Activated T-helper 9 cell treated with anti-CD3 and anti-CD28 coated beads, Interleukin-2, amount 50 U/mL, for 16 hours (primary cell): ENCODE measurements around the gene DARS2.
"Not testable (repeated sequence)": the region's sequence is repeated elsewhere in the genome, so short reads cannot be mapped to it uniquely, and the experiment has no call there.

Source experiments
- DNase-seq: peaks from one replicate; pipeline ENCODE4 v3.0.0-alpha.2; 2020; ENCODE audit warnings: low read depth

DARS2 gene

GRCh38 chr1:173862146-173862768 is 37.8 kb downstream of the DARS2 start:
- not testable (repeated sequence) for DNase-seq

DNA sequence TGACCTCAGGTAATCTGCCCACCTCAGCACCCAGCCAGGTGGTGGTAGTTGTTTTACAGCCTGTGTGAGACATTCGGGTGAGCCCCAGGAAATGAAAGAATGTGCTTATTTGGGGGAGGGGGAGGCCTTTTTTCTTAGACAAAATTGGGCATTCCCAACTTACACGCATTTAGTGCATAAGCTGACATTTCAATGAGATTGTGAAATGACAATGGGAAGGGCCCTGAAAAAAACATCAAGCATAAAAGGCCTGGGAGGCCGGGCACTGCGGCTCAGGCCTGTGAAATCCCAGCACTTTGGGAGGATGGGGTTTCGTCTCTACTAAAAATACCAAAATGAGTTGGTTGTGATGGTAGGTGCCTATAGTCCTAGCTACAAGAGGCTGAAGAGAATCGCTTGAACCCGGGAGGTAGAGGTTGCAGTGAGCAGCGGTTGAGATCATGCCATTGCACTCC is 38.3 kb downstream of the DARS2 start:
- no peak for DNase-seq

DNA sequence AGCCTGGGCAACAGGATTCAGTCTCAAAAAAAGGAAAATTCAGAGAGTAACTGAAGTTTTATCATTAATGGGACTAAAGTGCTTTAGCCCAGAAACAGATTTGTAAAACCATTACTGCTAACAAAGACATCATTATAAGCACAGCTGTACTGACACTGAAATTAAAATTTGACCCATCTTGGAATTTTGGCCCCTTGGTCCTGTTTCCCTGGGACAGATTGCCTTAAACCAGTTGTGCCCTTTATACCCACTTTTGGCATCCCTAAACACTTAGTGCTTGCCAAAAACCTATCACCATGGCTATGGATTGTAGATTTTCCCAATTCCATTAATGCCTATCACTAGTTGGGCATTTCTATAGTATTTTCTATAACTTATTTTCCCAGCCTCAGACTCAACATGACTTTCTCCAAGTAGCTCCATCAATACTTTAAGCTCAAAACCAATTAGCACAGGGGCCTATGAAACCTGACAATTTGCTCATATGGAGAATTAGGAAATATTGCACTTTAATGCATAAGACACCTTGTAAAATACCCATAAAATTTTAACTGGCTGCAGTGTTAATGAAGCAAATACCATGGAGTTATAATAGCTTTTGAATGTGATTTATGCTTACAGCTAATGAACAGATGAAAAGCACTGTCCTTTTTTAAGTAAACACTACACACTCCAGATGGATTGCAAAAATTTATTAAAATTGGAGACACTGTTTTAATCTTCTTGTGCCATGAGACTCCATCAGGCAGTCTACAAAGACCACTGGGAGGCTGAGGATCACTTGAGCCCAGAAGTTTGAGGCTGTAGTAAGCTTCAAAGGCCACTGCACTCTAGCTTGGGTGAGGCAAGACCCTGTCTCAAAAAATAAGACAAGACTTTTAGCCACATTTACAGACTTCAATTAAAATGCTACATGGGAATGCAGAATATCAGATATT is 39.0 kb downstream of the DARS2 start:
- DNase-seq = no peak

- DNase-seq = no peak
Observed at GRCh38 chr1:173864179-173864867, 39.9 kb downstream of the DARS2 start.

GRCh38 chr1:173865468-173866164 is 41.1 kb downstream of the DARS2 start:
- no peak for DNase-seq

DNA sequence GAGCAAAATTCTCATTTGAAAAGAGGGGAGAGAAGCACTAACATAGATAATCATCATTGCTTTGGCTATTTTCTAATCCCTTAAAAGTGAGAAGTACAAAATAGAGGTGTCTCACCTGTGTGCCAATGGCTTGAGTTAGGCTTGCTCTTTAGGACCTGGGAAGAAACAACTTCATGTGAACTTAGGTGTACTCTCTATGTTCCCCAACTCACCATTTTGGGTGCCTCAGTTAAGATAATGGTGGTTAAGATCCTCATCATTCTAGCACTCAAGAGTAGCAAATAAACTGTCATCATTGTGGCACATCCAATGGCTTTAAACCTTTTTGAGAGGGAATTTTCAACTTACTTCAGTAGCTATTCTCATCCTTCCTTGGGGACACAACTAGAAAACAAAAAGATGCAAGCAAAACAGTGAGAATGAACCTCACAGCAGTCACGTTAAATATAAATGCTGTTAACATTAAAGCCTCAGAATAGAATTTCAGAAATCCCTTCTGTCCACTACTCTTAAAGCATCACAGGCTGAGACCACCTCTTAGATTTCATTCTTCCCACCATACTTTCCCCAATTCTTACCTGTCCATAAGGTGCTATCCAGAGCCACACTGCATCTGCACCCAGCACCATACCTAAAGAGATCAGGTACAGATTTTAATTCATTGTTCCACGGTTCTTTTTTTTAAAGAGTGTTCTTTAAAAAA is 42.1 kb downstream of the DARS2 start:
- no peak for DNase-seq

DNA sequence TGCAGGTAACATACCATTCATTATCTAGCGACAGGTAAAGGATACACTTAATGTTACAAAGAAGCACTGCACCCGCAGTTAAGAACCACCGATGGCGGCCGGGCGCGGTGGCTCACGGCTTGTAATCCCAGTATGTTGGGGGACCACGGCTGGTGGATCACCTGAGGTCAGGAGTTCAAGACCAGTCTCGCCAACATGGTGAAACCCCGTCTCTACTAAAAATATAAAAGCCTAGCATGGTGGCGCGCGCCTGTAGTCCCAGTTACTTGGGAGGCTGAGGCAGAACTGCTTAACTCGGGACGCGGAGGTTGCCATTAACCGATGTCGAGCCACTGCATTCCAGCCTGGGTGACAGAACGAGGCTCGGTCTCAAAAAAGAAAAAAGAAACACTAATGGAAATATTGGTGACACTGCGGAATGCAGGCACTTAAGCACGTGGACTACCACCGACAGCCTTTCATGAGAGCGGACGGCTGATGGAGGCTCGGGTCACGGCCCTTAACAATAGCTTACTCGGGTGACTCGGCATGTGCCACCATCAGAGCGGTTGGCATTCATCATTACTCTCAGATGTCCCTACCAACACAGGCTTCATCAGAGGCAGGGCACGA is 42.8 kb downstream of the DARS2 start:
- peak; percentile 10 for DNase-seq

- DNase-seq = peak; percentile 99
Observed at GRCh38 chr1:173867753-173868265, 43.3 kb downstream of the DARS2 start, which contains the start of gene GAS5. Gene GAS5 (minus strand): TSS chr1:173867989.

DNA sequence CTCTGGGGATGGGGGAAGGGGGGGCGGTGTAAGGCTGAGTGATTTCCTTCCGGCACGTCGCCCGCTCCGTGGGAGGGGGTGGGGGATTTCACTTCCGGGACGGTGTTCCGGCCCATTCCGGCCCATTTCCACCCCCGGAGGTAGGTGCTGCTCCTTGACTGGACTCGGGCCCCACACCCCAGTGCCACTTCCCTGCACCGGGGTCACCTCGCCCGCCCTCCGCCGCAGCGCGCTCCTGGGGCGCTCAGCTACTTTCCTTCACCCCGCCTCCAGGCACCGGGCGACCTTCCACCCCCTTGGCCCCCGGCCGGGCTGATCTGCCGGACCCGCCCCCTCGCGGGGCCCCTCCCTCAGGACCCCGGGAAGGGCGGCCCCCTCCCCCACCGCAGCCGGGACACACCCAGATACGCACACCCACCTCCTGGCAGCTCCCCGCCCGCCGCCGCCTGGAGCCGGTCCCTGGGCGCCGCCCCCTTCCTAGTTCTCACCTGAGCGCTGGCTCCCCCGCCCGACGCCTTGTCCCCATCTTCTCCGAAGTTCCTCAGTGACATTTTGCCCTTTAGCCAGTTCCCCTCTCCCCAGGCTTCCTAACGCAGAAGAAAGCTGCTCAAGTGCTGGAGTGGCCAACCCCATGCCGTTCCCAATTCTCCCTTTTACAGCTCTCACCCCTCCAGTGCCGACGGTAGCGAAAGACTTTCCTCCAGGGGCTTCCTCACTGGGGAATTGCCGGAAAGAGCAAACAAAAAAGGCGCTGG is 44.0 kb downstream of the DARS2 start, which contains the start of gene ZBTB37:
Gene ZBTB37 (plus strand): TSS at position 115 of the 755 bp plus-strand sequence. CDS start 1,846 bp downstream, outside the sequence.
- DNase-seq = peak; percentile 90

DNA sequence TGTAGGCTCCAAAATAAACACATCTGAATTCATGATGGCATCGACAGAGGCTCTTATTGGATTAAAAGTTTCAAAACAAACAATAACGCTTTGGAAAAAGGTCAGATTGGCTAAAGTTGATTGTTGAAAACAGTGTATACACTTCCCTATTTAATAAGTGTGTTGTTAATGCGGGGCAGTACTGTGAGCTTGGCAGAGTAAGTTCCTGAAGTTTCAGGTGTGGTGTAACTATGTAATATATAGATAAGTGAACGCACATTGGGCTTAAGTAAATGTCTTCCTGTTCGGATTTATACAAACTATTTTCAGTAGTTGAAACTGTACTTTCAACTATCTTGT is 44.5 kb downstream of the DARS2 start:
- DNase-seq = no peak

DNA sequence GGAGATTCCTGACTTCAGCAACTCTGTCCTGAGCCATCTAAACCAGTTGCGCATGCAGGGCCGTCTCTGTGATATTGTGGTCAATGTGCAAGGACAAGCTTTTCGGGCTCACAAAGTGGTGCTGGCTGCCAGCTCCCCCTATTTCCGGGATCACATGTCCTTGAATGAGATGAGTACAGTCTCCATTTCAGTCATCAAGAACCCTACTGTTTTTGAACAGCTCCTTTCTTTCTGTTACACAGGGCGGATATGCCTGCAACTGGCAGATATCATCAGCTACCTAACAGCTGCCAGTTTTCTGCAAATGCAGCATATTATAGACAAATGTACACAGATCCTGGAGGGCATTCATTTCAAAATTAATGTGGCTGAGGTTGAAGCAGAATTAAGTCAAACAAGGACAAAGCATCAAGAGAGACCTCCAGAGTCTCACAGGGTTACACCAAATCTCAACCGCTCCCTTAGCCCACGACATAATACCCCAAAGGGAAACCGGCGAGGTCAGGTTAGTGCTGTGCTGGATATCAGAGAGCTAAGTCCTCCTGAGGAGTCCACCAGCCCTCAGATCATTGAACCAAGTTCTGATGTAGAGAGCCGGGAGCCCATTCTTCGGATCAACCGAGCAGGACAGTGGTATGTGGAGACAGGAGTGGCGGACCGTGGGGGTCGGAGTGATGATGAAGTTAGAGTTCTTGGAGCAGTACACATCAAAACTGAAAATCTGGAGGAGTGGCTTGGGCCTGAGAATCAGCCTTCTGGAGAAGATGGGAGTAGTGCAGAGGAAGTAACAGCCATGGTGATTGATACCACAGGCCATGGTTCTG is 46.0 kb downstream of the DARS2 start:
- no peak for DNase-seq

DNA sequence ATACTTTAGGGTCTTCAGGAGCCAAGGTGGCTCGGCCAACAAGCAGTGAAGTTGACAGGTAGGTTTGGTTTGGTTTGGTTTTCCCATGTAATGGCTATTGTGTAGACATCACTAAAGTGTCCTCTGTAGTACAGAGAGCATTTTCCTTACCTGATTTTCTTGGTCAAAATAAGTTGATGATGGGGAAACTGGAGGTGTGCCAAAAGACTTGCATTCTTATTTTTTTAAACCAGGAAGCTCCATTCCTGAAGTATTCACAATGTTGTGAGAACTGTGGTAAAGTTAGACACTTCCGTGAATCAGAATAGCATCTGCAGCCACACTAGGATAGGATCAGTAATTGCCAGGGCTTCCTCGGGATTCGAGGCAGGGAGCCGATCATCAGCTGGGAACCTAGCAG is 46.6 kb downstream of the DARS2 start:
- no peak for DNase-seq

- no peak for DNase-seq
Observed at GRCh38 chr1:173871500-173871899, 47.0 kb downstream of the DARS2 start.

DNA sequence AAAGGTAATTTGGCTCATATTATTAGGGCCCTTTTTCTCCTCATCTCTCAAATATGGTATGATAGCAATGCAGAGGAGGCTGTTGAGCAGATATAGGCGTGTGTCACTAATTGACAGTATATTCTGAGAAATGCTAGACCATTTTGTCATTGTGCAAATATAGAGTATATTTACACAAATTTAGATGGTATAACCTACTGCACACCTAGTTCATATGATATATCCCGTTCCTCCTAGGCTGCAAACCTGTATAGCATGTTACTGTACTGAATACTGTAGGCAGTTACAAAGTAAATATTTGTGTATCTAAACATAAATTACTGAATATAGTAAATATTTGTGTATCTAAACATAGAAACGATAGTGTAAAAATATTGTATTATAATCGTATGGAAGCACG is 52.3 kb downstream of the DARS2 start:
- DNase-seq = no peak

DNA sequence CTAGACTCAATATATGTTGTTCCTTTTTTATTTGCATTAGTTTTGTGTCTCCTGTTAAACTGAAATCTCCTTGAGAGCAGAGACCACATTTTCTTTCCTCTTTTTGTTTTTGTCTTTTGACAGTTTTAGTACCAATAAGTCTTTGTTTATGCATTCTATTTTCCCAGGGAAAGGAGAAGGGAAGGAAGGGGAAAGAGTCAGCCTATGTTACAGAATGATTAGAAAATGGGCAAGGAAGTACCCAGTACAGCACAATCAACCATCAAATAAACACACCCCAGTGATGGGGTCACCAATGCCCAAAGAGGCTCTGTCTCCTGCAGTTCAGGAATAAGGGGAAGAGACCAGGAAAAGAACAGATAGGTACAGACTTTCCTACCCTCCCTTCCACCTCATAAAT is 53.8 kb downstream of the DARS2 start:
- no peak for DNase-seq

DNA sequence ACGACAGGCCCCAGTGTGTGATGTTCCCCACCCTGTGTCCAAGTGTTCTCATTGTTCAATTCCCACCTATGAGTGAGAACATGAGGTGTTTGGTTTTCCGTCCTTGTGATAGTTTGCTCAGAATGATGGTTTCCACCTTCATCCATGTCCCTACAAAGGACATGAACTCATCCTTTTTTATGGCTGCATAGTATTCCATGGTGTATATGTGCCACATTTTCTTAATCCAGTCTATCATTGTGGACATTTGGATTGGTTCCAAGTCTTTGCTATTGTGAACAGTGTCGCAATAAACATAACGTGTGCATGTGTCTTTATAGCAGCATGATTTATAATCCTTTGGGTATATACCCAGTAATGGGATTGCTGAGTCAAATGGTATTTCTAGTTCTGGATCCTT is 56.6 kb downstream of the DARS2 start:
- not testable (repeated sequence) for DNase-seq

GRCh38 chr1:173884701-173885100 is 60.2 kb downstream of the DARS2 start:
- no peak for DNase-seq

DNA sequence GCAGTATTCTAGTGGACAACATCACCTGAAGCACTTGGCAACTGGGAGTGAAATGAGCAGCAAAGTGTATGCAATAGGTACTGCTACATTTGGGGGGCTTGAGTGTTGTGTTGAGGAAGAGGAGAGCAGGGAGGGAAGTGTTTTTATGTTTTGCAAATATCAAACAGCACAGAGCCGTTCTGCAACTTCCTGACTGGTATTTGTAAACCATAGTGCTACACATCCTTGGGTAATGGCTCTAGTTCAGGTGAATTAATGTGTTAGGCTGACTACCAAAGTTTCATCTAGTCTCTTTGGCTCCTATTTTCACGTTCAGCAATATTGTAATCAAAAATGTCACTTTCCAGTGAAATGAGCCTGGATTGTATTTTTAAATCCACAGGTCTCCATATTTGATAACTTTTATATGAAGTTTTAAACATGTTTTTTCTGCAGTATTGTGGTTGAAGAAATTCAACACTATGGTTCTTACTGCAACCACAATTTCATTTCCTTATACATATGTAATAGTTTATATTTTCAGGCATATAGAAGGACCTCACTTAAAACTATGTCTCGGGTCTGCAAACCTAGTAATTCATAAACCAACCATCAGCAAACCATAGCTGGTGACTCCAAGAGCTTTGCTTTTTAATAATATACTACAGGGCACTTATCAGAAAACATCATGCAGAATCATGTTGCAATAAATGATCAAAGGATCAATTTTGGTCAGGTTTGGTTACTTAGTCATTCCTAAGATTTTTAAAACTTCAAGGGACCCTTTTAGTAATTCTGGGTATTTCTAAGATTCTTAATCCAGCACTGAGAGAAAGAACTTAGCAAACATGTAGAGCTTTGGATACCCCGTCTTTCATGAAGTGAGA is 62.5 kb downstream of the DARS2 start:
- DNase-seq = no peak
